ENCODE results near the gene MIDN. TPM values are rescaled to one million over a fixed set of nuclear protein-coding genes. Genes with fewer than 3 reads are reported as not detected.

Gene MIDN
- total RNA-seq, 1 experiment from 2014 or later = 286 TPM

DNA sequence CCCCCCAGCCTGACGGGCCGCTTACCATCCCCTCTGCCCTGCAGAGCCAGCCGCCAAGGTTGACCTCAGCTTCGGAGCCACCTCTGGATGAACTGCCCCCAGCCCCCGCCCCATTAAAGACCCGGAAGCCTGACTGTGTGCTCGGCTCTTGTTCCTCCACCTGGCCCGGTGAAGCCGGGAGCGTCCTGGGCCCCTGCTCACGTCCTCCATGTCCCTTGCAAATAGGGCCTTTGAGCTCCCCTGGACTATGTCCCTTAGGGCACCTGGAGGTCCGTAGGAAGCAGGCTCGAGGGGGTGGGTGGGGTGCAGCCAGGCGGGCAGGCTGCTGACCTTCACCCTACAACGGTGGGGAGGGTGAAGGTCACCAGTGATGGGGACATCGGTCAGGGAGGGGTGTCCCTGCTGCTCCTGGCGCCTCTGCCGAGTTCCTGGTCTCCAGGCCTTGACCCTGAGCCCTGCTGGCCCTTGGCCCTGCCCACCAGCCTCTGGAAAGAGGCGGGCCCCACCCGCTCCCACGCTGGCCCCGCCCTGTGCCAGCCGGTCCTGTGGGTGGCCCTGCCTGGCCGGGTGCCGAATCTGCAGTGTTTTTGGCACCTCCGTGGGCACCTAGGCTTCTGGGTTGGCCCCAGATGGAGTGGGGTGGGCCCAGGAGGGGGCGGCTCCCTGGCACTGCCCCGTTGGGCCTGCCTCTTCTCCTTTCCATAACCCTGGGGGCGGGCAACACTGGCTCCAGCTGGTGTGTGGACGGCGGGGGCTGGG, 3.5 kb upstream of the MIDN start:
- H3K27ac ChIP-seq (ENCODE audit: insufficient read length, low read depth, low read length) = no peak overlapping the region
- H3T11ph ChIP-seq (ENCODE audit: low read length) = no peak overlapping the region
- Mint-ChIP-seq H3K9me3 (no peaks in the 10 kb centered on the region; a peak in 1 of 5 replicates), H3K27me3 (ENCODE audit: low read depth) (no peaks in the 10 kb centered on the region; the same call in 1 of the 2 replicates), H3K36me3 (ENCODE audit: insufficient read depth in 1 of 3, low read depth in 3 of 3) (peaks cover 0 to 4% (median 0%) of the 10 kb centered on the region in 3 experiments; a peak in 3 of 7 replicates), H3K27ac (peak overlapping the region; percentile 89 to 94 (median 92); a peak in 6 of 7 replicates), H3K4me3 (peak overlapping the region in 1 of 2 experiments; percentile 73; a peak in 3 of 5 replicates), H3K4me1 (peaks cover 5 to 16% of the 10 kb centered on the region in 2 experiments)
- no peak overlapping the region for H3K14ac ChIP-seq (ENCODE audit: insufficient read depth, low read length)
- H3K79me1 ChIP-seq (ENCODE audit: insufficient read depth, low read depth, low read length, poor library complexity, severe bottlenecking) = no peaks in the 10 kb centered on the region
- no peak overlapping the region for H4K91ac ChIP-seq (ENCODE audit: insufficient read length, low read depth, low read length)
- no peak overlapping the region for H3K4ac ChIP-seq (ENCODE audit: low read depth, low read length)
- peaks cover 1% of the 10 kb centered on the region for H3K23me2 ChIP-seq (ENCODE audit: insufficient read length, low read depth, low read length, poor library complexity, severe bottlenecking)
- no peak overlapping the region for H2BK12ac ChIP-seq (ENCODE audit: insufficient read length, low read depth, low read length)
- no peak overlapping the region for H3K9ac ChIP-seq (ENCODE audit: extremely low read depth, insufficient read length, low read length)
- no peaks in the 10 kb centered on the region for H4K20me1 ChIP-seq (ENCODE audit: control insufficient read depth, insufficient read depth, insufficient read length)
- no peak overlapping the region for H2AK5ac ChIP-seq (ENCODE audit: insufficient read length, low read length)
- no peaks in the 10 kb centered on the region for H3K4me1 ChIP-seq (ENCODE audit: insufficient read depth, low read length)
- H3K4me2 ChIP-seq (ENCODE audit: insufficient read depth, insufficient read length, low read length) = no peak overlapping the region
- H2BK15ac ChIP-seq (ENCODE audit: low read depth, low read length) = no peak overlapping the region
- no peak overlapping the region for H4K5ac ChIP-seq (ENCODE audit: insufficient read length, low read depth, low read length)
- H4K8ac ChIP-seq (replicated peaks; ENCODE audit: insufficient read length, low read depth, low read length) = no peak overlapping the region
- DNase-seq = no peak
- H3K23ac ChIP-seq (ENCODE audit: insufficient read length, low read depth, low read length) = no peak overlapping the region
- H2BK5ac ChIP-seq (ENCODE audit: insufficient read length, low read length) = no peak overlapping the region
- no peaks in the 10 kb centered on the region for H3K9me3 ChIP-seq (ENCODE audit: control insufficient read depth, low read depth, low read length)
- H2BK120ac ChIP-seq (ENCODE audit: low read depth, low read length, poor library complexity, severe bottlenecking) = no peak overlapping the region
- no peaks in the 10 kb centered on the region; the same call in 1 of the 2 replicates for H3K79me2 ChIP-seq (ENCODE audit: insufficient read depth, low read length)
- TF ChIP-seq, protein P1, sequence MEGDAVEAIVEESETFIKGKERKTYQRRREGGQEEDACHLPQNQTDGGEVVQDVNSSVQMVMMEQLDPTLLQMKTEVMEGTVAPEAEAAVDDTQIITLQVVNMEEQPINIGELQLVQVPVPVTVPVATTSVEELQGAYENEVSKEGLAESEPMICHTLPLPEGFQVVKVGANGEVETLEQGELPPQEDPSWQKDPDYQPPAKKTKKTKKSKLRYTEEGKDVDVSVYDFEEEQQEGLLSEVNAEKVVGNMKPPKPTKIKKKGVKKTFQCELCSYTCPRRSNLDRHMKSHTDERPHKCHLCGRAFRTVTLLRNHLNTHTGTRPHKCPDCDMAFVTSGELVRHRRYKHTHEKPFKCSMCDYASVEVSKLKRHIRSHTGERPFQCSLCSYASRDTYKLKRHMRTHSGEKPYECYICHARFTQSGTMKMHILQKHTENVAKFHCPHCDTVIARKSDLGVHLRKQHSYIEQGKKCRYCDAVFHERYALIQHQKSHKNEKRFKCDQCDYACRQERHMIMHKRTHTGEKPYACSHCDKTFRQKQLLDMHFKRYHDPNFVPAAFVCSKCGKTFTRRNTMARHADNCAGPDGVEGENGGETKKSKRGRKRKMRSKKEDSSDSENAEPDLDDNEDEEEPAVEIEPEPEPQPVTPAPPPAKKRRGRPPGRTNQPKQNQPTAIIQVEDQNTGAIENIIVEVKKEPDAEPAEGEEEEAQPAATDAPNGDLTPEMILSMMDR (conservative IDR thresholded peaks at IDR 0.05) = no peak
- no CpG with 5 or more reads among the region's 31 CpGs for WGBS (ENCODE audit: extremely low coverage, insufficient read length, low lambda C conversion rate)
- H2BK20ac ChIP-seq (ENCODE audit: low read depth, low read length, poor library complexity, severe bottlenecking) = no peak overlapping the region
- H3K18ac ChIP-seq (ENCODE audit: insufficient read length, low read depth, low read length) = no peak overlapping the region
- H3K27me3 ChIP-seq (ENCODE audit: insufficient read depth, low read length) = no peaks in the 10 kb centered on the region
- H3K56ac ChIP-seq (ENCODE audit: insufficient read length, low read depth, low read length) = no peak overlapping the region
- no peak overlapping the region for H2AFZ ChIP-seq (ENCODE audit: low read length)

All from H9 (cell line).